Astrocyte of the cerebellum (primary cell): Measurements from ENCODE around the gene GID8.

Experiments used
- DNase-seq: peaks from one replicate; pipeline ENCODE4 v3.0.0-alpha.2; 2011; ENCODE audit warnings: low read depth
- H3K4me3 ChIP-seq: 2 replicates; pipeline ENCODE4 v1.5.1; 2011; ENCODE audit warnings: mild to moderate bottlenecking, low read depth, low read length, moderate library complexity
- in situ Hi-C: cut with HindIII; loops from 2 replicates; pipeline ENCODE4 v1.10.0; 2017; ENCODE audit warnings: low sequenced_read_pairs
- TF ChIP-seq, protein P1 (sequence below): IDR thresholded peaks from 2 replicates; pipeline ENCODE4 v1.5.1; 2012; ENCODE audit warnings: low read length, low read depth, moderate library complexity, mild to moderate bottlenecking; ENCODE audit errors: missing control alignments

Gene GID8

DNA sequence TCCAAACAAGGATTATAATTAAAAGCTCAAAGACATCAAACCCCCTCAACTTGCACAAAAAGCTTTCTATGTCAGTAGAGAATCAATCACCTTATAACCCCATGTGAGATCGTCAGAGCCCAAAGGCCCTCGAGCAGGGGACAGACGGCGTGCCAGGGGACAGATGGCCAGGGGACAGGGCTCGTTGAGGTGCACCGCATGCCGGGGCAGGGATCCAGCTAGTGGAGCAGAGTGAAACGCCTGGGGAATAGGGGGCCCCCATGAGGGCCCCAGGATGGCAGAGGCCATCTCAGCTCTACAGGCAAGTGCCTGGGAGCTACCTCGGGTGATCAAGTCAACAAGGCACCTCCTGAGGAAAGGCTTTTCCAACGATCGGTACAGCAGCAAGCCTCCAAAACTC, 40.3 kb upstream of the GID8 start:
- no peak overlapping the region for H3K4me3 ChIP-seq
- no peak for DNase-seq
- TF ChIP-seq, protein P1, sequence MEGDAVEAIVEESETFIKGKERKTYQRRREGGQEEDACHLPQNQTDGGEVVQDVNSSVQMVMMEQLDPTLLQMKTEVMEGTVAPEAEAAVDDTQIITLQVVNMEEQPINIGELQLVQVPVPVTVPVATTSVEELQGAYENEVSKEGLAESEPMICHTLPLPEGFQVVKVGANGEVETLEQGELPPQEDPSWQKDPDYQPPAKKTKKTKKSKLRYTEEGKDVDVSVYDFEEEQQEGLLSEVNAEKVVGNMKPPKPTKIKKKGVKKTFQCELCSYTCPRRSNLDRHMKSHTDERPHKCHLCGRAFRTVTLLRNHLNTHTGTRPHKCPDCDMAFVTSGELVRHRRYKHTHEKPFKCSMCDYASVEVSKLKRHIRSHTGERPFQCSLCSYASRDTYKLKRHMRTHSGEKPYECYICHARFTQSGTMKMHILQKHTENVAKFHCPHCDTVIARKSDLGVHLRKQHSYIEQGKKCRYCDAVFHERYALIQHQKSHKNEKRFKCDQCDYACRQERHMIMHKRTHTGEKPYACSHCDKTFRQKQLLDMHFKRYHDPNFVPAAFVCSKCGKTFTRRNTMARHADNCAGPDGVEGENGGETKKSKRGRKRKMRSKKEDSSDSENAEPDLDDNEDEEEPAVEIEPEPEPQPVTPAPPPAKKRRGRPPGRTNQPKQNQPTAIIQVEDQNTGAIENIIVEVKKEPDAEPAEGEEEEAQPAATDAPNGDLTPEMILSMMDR, result no peak
- in situ Hi-C loops, result no loop called here

DNA sequence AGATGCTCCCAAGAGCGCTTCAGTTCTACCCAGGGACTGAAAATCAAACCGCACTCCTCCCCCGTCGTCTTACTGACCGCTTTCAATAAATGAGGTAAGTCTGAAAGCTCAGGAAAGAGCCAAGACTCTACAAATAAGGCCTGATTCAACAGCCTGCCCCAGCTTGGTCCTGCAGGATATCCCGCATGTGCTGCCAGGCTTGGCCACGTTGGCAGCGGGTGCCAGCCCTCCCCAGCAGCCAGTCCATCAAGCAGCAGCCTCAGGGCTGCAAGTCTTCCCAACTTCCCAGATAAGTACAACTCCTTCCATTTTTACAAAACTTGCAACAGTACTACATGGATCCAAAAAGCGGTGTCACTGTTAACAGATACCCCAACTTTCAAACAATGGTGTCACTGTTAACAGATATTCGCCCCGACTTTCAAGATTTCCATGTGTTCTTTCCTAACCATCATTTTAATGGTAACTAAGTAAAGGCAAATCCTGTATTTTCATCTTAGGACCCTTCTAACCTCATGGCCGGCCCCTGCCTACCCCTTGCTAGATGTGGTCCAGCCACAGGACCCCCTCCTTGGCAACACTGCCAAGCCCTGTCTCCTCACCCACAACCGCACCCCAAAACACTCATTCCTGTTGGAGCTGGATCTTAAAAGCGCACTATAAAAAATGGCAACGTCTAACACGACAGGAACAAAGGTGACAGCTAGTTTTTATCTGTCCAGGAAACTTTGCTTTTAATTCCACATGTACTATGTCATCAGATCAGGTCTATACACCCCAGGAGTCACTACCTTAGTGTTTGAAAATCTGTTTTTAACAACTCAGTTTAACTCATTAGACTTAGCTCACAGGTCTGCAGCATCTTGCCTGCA, 39.6 kb upstream of the GID8 start:
- TF ChIP-seq, protein P1, result no peak
- no peak for DNase-seq
- no peak overlapping the region for H3K4me3 ChIP-seq
- in situ Hi-C loops, result no loop called here

DNA sequence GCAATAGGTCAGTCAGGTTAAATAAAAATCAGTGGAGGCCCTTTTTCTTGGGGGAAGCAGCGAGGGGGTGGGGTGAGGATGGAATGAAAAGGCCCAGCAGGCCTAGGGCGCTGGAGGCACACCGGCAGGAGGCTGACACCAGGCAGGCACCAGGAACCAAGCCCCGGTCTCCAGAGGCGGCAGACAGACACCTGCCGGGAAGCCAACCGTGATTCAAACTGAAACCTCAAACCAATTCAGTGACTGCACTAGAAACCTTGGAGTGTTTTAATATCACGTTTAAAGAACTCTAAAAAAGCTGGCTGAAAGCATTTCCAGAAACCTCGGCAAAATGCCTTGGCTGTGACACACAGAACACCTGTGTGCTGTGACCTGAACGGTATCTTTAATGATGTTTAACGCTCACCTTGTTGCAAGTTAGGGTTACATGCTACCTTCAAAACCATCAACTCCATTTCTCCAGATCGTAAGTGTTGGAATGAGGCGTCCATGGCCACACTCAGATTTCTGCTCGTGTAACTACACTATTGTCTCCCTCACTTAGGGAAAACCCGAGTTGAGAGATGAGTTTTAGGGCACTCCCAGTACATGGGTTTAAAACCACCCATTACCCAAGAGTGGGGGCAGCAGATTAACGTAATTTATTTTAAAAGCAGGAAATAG, 38.8 kb upstream of the GID8 start:
- no peak for DNase-seq
- H3K4me3 ChIP-seq, result no peak overlapping the region
- in situ Hi-C loops, result no loop called here
- TF ChIP-seq, protein P1, result no peak

DNA sequence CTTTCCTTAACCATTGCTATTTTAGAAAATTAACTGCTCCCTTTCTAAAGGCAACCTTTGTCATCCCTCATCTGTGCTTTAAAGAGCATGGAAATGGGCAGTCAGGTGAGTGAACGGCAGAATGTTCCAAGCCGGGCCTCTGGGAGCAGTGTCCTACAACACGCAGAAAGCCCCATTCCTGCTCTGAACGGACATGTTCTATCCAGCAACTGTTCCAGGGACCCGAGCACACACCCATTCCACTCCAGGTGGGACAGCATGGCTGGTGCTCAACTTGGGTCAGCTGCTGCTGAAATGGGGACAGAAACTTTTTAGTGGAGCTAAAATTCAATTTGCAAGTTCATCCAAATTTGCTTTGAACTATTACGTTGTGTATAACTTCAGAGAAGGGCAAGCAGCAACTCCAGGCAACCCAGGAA, 38.3 kb upstream of the GID8 start:
- H3K4me3 ChIP-seq, result no peak overlapping the region
- in situ Hi-C loops, result no loop called here
- no peak for DNase-seq
- TF ChIP-seq, protein P1, result no peak

DNA sequence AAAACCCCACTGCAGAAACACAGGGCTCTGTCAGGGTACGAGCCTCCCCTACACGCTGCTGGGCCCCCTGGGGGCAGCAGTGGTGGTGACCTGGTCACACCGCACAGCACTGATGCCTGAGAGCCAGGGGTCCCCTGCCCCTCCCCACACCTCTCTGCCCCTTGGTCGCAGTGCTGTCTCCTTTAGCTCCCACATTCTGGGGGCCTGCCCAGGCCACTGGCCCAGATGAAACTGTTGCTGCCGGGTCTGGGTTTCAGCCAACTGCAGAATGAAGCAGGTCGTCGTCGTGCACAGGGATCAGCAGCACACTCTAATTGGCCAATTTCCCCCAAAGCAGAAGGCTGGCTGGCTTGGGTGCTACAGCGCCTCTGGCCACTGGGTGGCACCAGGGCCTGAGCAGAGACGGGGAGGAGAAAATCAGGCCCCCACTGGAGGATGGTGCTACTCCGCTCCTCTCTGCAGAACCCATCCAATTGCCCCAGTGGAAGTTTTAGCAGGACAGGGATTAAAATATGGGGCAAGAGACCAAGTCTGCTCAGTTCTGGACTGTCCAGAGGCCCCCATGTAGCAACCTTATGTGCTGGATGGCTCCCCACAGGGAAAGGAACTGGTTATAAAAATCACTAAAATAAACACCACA, 37.8 kb upstream of the GID8 start:
- in situ Hi-C loops, result no loop called here
- TF ChIP-seq, protein P1, result peak; percentile 64
- H3K4me3 ChIP-seq, result no peak overlapping the region
- DNase-seq, result no peak

DNA sequence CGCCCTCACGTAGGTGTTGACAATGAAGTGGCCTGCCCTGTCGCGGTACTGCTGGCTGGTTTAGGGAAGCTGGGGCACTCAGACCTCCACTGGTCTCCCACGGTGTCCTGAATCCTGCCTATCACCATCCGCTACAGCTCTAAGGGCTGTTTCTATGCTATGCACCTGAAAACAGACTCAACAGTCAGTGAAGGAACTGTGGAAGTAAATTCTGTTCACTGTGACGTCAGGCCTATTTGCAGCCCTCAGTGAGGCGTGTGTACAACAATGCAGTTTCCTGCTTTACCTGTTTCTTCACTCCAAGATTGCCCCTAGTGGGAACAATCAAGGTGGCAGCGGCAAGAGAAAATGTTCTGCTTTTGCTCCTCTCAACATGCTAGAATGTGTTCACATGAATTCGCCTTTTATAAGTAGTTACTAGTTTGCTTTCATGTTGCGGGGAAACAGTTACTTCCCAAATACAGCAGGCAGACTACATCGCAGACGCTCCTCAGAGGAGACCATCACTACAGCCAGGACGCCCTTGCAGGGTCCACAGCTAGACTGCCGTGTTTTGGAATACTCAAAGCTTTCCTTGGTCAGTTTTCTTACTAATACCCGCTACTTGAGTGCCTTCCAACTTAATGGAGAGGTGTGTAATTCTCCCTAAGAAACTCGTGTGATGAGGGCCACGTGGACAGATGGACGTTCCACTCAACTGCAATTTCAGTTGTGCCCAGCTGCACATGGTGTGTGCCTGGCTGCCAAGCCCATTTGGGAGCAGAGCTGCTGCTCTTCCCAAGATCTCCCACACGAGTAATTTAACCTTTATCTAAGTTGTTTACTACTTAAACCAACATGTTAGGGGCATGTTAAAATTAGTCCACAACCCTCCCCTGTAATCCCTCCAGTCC, 37.0 kb upstream of the GID8 start:
- no peak overlapping the region for H3K4me3 ChIP-seq
- TF ChIP-seq, protein P1, result peak; percentile 41
- DNase-seq, result no peak
- in situ Hi-C loops, result no loop called here
